Measurements from ENCODE around the gene WIZ. TPM values are rescaled to one million over a fixed set of nuclear protein-coding genes. Genes with fewer than 3 reads are reported as not detected.
"Not testable (repeated sequence)": the region's sequence is repeated elsewhere in the genome, so short reads cannot be mapped to it uniquely, and the experiment has no call there.

The WIZ gene
- total and polyA plus RNA-seq, 10 of the 15 experiments (the other 5 are each of a cell fraction or from before 2014, with no cell fraction given), result 0.10 to 26.7 (median 2.7) TPM

GRCh38 chr19:15485768-15486167, 36.0 kb upstream of the WIZ start:
- H3K9me3 ChIP-seq (replicated peaks; ENCODE audit: control insufficient read depth, insufficient read depth, low read length); H3K79me2 ChIP-seq (ENCODE audit: control insufficient read depth, insufficient read depth, low read length); H3K9ac ChIP-seq (ENCODE audit: control insufficient read depth, insufficient read depth, low read length); intact Hi-C loops (cut with micrococcal nuclease; ENCODE audit: unreplicated experiment); CTCF ChIA-PET; H3K4me1 ChIP-seq (ENCODE audit: control insufficient read depth, insufficient read depth, low read length); H3K4me3 ChIP-seq; DNase-seq (ENCODE audit: low read depth, low spot score); BruUV-seq (replicated peaks); H4K20me1 ChIP-seq (ENCODE audit: control insufficient read depth, insufficient read depth); H3K27ac ChIP-seq (ENCODE audit: control insufficient read depth, insufficient read depth); ATAC-seq; FAIRE-seq; H2AFZ ChIP-seq (ENCODE audit: control insufficient read depth, low read depth, low read length); RAD21 ChIA-PET (ENCODE audit: unreplicated experiment); H3K36me3 ChIP-seq (ENCODE audit: control insufficient read depth in 2 of 2, insufficient read depth in 2 of 2, low read length in 1 of 2); H3K4me2 ChIP-seq (ENCODE audit: control insufficient read depth, insufficient read depth); POLR2A ChIA-PET; in situ Hi-C loops (cut with MboI); H3K27me3 ChIP-seq (replicated peaks in 1 of 2; ENCODE audit: control insufficient read depth in 2 of 2, insufficient read depth in 2 of 2, low read length in 1 of 2); SMC1A ChIA-PET (ENCODE audit: uncharacterized antibody, unreplicated experiment): not testable (repeated sequence)
- 51% methylated on average over 5 of the region's 5 CpGs for WGBS (ENCODE audit: insufficient coverage, insufficient replicate concordance, low lambda C conversion rate, missing lambda C conversion rate)

GRCh38 chr19:15480996-15481395, 31.2 kb upstream of the WIZ start:
- H3K4me3 ChIP-seq; H3K9ac ChIP-seq (ENCODE audit: control insufficient read depth, insufficient read depth, low read length); H3K36me3 ChIP-seq (ENCODE audit: control insufficient read depth in 2 of 2, insufficient read depth in 2 of 2, low read length in 1 of 2); H3K27ac ChIP-seq (ENCODE audit: control insufficient read depth, insufficient read depth); BruUV-seq (replicated peaks); FAIRE-seq; H3K27me3 ChIP-seq (replicated peaks in 1 of 2; ENCODE audit: control insufficient read depth in 2 of 2, insufficient read depth in 2 of 2, low read length in 1 of 2); CTCF ChIA-PET; H3K4me1 ChIP-seq (ENCODE audit: control insufficient read depth, insufficient read depth, low read length); in situ Hi-C loops (cut with MboI); RAD21 ChIA-PET (ENCODE audit: unreplicated experiment); POLR2A ChIA-PET; H3K79me2 ChIP-seq (ENCODE audit: control insufficient read depth, insufficient read depth, low read length); ATAC-seq; H3K4me2 ChIP-seq (ENCODE audit: control insufficient read depth, insufficient read depth); H3K9me3 ChIP-seq (replicated peaks; ENCODE audit: control insufficient read depth, insufficient read depth, low read length); H4K20me1 ChIP-seq (ENCODE audit: control insufficient read depth, insufficient read depth); intact Hi-C loops (cut with micrococcal nuclease; ENCODE audit: unreplicated experiment); DNase-seq (ENCODE audit: low read depth, low spot score); H2AFZ ChIP-seq (ENCODE audit: control insufficient read depth, low read depth, low read length): not testable (repeated sequence)
- WGBS (ENCODE audit: insufficient coverage, insufficient replicate concordance, low lambda C conversion rate, missing lambda C conversion rate), result 86% methylated on average over 7 of the region's 7 CpGs
- SMC1A ChIA-PET (ENCODE audit: uncharacterized antibody, unreplicated experiment), result interaction anchor here (0.8 kb wide), 1 partner anchor 14 kb away, joined by 3 read pairs; no protein-coding TSS in a partner anchor
